Measurements from ENCODE around the gene CNTNAP2. TPM values are rescaled to one million over a fixed set of nuclear protein-coding genes. Genes with fewer than 3 reads are reported as not detected.

The CNTNAP2 gene
- total RNA-seq, 2 experiments from 2014 or later = not detected

- Mint-ChIP-seq H3K27me3 (ENCODE audit: low read depth) (no peaks in the 10 kb centered on the region), H3K9me3 (ENCODE audit: insufficient read depth) (peaks cover 11% of the 10 kb centered on the region), H3K4me1 (ENCODE audit: low read depth) (no peaks in the 10 kb centered on the region), H3K36me3 (ENCODE audit: low read depth) (no peaks in the 10 kb centered on the region), H3K27ac (no peak overlapping the region), H3K4me3 (no peak overlapping the region)
- ATAC-seq (no peak), DNase-seq (no peak)
- ChIA-PET POLR2A (no interaction called here), CTCF (no interaction called here)
Measured at GRCh38 chr7:147044941-147045340, 928.3 kb downstream of the CNTNAP2 start.

- CTCF ChIA-PET = no interaction called here
Measured at GRCh38 chr7:147047696-147048095, 931.1 kb downstream of the CNTNAP2 start.

GRCh38 chr7:147048864-147049263 is 932.3 kb downstream of the CNTNAP2 start:
- peaks cover 12% of the 10 kb centered on the region for H3K9me3 Mint-ChIP-seq (ENCODE audit: insufficient read depth)
- ChIA-PET POLR2A (no interaction called here), CTCF (no interaction called here)
- H3K36me3 Mint-ChIP-seq (ENCODE audit: low read depth) = no peaks in the 10 kb centered on the region
- no peaks in the 10 kb centered on the region for H3K4me1 Mint-ChIP-seq (ENCODE audit: low read depth)
- DNase-seq = no peak
- H3K4me3 Mint-ChIP-seq = no peak overlapping the region
- no peaks in the 10 kb centered on the region for H3K27me3 Mint-ChIP-seq (ENCODE audit: low read depth)
- H3K27ac Mint-ChIP-seq = no peak overlapping the region
- no peak for ATAC-seq

More at GRCh38 chr7:147047696-147048095, 931.1 kb downstream of the CNTNAP2 start:
- no peaks in the 10 kb centered on the region for H3K36me3 Mint-ChIP-seq (ENCODE audit: low read depth)
- ATAC-seq = no peak
- POLR2A ChIA-PET = interaction anchor here (0.5 kb wide), 1 partner anchor 134 kb away, joined by 3 read pairs; no protein-coding TSS in a partner anchor
- no peaks in the 10 kb centered on the region for H3K4me1 Mint-ChIP-seq (ENCODE audit: low read depth)
- H3K27ac Mint-ChIP-seq = no peak overlapping the region
- no peaks in the 10 kb centered on the region for H3K27me3 Mint-ChIP-seq (ENCODE audit: low read depth)
- no peak overlapping the region for H3K4me3 Mint-ChIP-seq
- no peak for DNase-seq
- H3K9me3 Mint-ChIP-seq (ENCODE audit: insufficient read depth) = peaks cover 12% of the 10 kb centered on the region

GRCh38 chr7:147052818-147053217 is 936.2 kb downstream of the CNTNAP2 start:
- POLR2A ChIA-PET = no interaction called here
- no peak overlapping the region for H3K27ac Mint-ChIP-seq
- ATAC-seq (no peak), DNase-seq (no peak)
- no peaks in the 10 kb centered on the region for H3K27me3 Mint-ChIP-seq (ENCODE audit: low read depth)
- H3K9me3 Mint-ChIP-seq (ENCODE audit: insufficient read depth) = peaks cover 12% of the 10 kb centered on the region
- H3K4me1 Mint-ChIP-seq (ENCODE audit: low read depth) = no peaks in the 10 kb centered on the region
- no peaks in the 10 kb centered on the region for H3K36me3 Mint-ChIP-seq (ENCODE audit: low read depth)
- CTCF ChIA-PET = no interaction called here
- no peak overlapping the region for H3K4me3 Mint-ChIP-seq

- H3K27ac Mint-ChIP-seq = no peak overlapping the region
- ChIA-PET CTCF (no interaction called here), POLR2A (no interaction called here)
Measured at GRCh38 chr7:147053746-147054145, 937.1 kb downstream of the CNTNAP2 start.

GRCh38 chr7:147060070-147060469 is 943.5 kb downstream of the CNTNAP2 start:
- Mint-ChIP-seq H3K36me3 (ENCODE audit: low read depth) (no peaks in the 10 kb centered on the region), H3K4me3 (no peak overlapping the region), H3K9me3 (ENCODE audit: insufficient read depth) (no peaks in the 10 kb centered on the region), H3K27ac (no peak overlapping the region), H3K27me3 (ENCODE audit: low read depth) (no peaks in the 10 kb centered on the region), H3K4me1 (ENCODE audit: low read depth) (no peaks in the 10 kb centered on the region)
- no peak for DNase-seq
- ChIA-PET CTCF (no interaction called here), POLR2A (no interaction called here)
- no peak for ATAC-seq

More at GRCh38 chr7:147053746-147054145, 937.1 kb downstream of the CNTNAP2 start:
- Mint-ChIP-seq H3K4me3 (no peak overlapping the region), H3K36me3 (ENCODE audit: low read depth) (no peaks in the 10 kb centered on the region), H3K27me3 (ENCODE audit: low read depth) (no peaks in the 10 kb centered on the region), H3K4me1 (ENCODE audit: low read depth) (no peaks in the 10 kb centered on the region), H3K9me3 (ENCODE audit: insufficient read depth) (peaks cover 7% of the 10 kb centered on the region)
- no peak for DNase-seq
- no peak for ATAC-seq

- no peaks in the 10 kb centered on the region for H3K36me3 Mint-ChIP-seq (ENCODE audit: low read depth)
- ATAC-seq = no peak
- no peak overlapping the region for H3K4me3 Mint-ChIP-seq
- POLR2A ChIA-PET = no interaction called here
- H3K9me3 Mint-ChIP-seq (ENCODE audit: insufficient read depth) = no peaks in the 10 kb centered on the region
- CTCF ChIA-PET = no interaction called here
- no peak overlapping the region for H3K27ac Mint-ChIP-seq
- DNase-seq = no peak
- no peaks in the 10 kb centered on the region for H3K27me3 Mint-ChIP-seq (ENCODE audit: low read depth)
- H3K4me1 Mint-ChIP-seq (ENCODE audit: low read depth) = no peaks in the 10 kb centered on the region
Measured at GRCh38 chr7:147062897-147063296, 946.3 kb downstream of the CNTNAP2 start.

GRCh38 chr7:147068842-147069241 is 952.2 kb downstream of the CNTNAP2 start:
- no peaks in the 10 kb centered on the region for H3K27me3 Mint-ChIP-seq (ENCODE audit: low read depth)
- H3K27ac Mint-ChIP-seq = no peak overlapping the region
- H3K4me3 Mint-ChIP-seq = no peak overlapping the region
- no peaks in the 10 kb centered on the region for H3K4me1 Mint-ChIP-seq (ENCODE audit: low read depth)
- DNase-seq (no peak), ATAC-seq (no peak)
- ChIA-PET CTCF (no interaction called here), POLR2A (no interaction called here)
- no peaks in the 10 kb centered on the region for H3K36me3 Mint-ChIP-seq (ENCODE audit: low read depth)
- H3K9me3 Mint-ChIP-seq (ENCODE audit: insufficient read depth) = peaks cover 8% of the 10 kb centered on the region

- DNase-seq (no peak), ATAC-seq (no peak)
- Mint-ChIP-seq H3K9me3 (ENCODE audit: insufficient read depth) (peaks cover 8% of the 10 kb centered on the region), H3K4me3 (no peak overlapping the region), H3K27ac (no peak overlapping the region), H3K4me1 (ENCODE audit: low read depth) (no peaks in the 10 kb centered on the region), H3K36me3 (ENCODE audit: low read depth) (no peaks in the 10 kb centered on the region), H3K27me3 (ENCODE audit: low read depth) (no peaks in the 10 kb centered on the region)
- POLR2A ChIA-PET = no interaction called here
- CTCF ChIA-PET = no interaction called here
Measured at GRCh38 chr7:147069771-147070170, 953.2 kb downstream of the CNTNAP2 start.

GRCh38 chr7:147070886-147071285 is 954.3 kb downstream of the CNTNAP2 start:
- H3K4me3 Mint-ChIP-seq = no peak overlapping the region
- POLR2A ChIA-PET = no interaction called here
- CTCF ChIA-PET = no interaction called here
- no peaks in the 10 kb centered on the region for H3K27me3 Mint-ChIP-seq (ENCODE audit: low read depth)
- H3K36me3 Mint-ChIP-seq (ENCODE audit: low read depth) = no peaks in the 10 kb centered on the region
- no peak for DNase-seq
- peaks cover 8% of the 10 kb centered on the region for H3K9me3 Mint-ChIP-seq (ENCODE audit: insufficient read depth)
- no peak overlapping the region for H3K27ac Mint-ChIP-seq
- no peak for ATAC-seq
- H3K4me1 Mint-ChIP-seq (ENCODE audit: low read depth) = no peaks in the 10 kb centered on the region

GRCh38 chr7:147071536-147071935 is 954.9 kb downstream of the CNTNAP2 start:
- H3K27me3 Mint-ChIP-seq (ENCODE audit: low read depth) = no peaks in the 10 kb centered on the region
- ATAC-seq = no peak
- no peak for DNase-seq
- H3K4me3 Mint-ChIP-seq = no peak overlapping the region
- CTCF ChIA-PET = no interaction called here
- no peaks in the 10 kb centered on the region for H3K36me3 Mint-ChIP-seq (ENCODE audit: low read depth)
- POLR2A ChIA-PET = no interaction called here
- no peaks in the 10 kb centered on the region for H3K4me1 Mint-ChIP-seq (ENCODE audit: low read depth)
- H3K9me3 Mint-ChIP-seq (ENCODE audit: insufficient read depth) = peaks cover 8% of the 10 kb centered on the region
- H3K27ac Mint-ChIP-seq = no peak overlapping the region

- Mint-ChIP-seq H3K27me3 (ENCODE audit: low read depth) (no peaks in the 10 kb centered on the region), H3K27ac (no peak overlapping the region), H3K4me1 (ENCODE audit: low read depth) (no peaks in the 10 kb centered on the region), H3K4me3 (no peak overlapping the region), H3K36me3 (ENCODE audit: low read depth) (no peaks in the 10 kb centered on the region), H3K9me3 (ENCODE audit: insufficient read depth) (peaks cover 4% of the 10 kb centered on the region)
- CTCF ChIA-PET = no interaction called here
- DNase-seq = no peak
- ATAC-seq = no peak
- POLR2A ChIA-PET = no interaction called here
Measured at GRCh38 chr7:147078312-147078711, 961.7 kb downstream of the CNTNAP2 start.

- ChIA-PET CTCF (no interaction called here), POLR2A (no interaction called here)
- DNase-seq (no peak), ATAC-seq (no peak)
- Mint-ChIP-seq H3K27me3 (ENCODE audit: low read depth) (no peaks in the 10 kb centered on the region), H3K4me1 (ENCODE audit: low read depth) (no peaks in the 10 kb centered on the region), H3K36me3 (ENCODE audit: low read depth) (no peaks in the 10 kb centered on the region), H3K9me3 (ENCODE audit: insufficient read depth) (peaks cover 4% of the 10 kb centered on the region), H3K27ac (no peak overlapping the region), H3K4me3 (no peak overlapping the region)
Measured at GRCh38 chr7:147079083-147079482, 962.5 kb downstream of the CNTNAP2 start.
